IMR-90 (cell line): Measurements from ENCODE around the gene LRRFIP1. TPM values are rescaled to one million over a fixed set of nuclear protein-coding genes. Genes with fewer than 3 reads are reported as not detected.

ENCODE experiments used
- ATAC-seq: fragments of 200-7000 bp; cut with Tn5 transposase; 2 replicates; pipeline ENCODE4 v1.9.1; 2020; ENCODE audit warnings: low read depth, mild to moderate bottlenecking, moderate library complexity
- BruUV-seq: library from RNA; stranded (reverse); fragments of 400-500 nt; replicated peaks from 2 replicates; lab custom pipeline; 2021; lab: Mats Ljungman, UMichigan
- CTCF ChIA-PET: fragments of 300-600 bp; formaldehyde crosslinking; extraction: SDS; loops from one replicate; lab custom pipeline; 2021; ENCODE audit warnings: antibody characterized with exemption; lab: Yijun Ruan, JAX
- POLR2A ChIA-PET: fragments of 300-600 bp; sonication (Branson Sonifier 250); formaldehyde crosslinking; loops from one replicate; lab custom pipeline; 2022; ENCODE audit warnings: antibody characterized with exemption; ENCODE audit not compliant: unreplicated experiment; lab: Charles Lee
- DNase-seq: peaks from one replicate; pipeline ENCODE4 v3.0.0; 2013
- H2AFZ ChIP-seq: replicated peaks from 2 replicates; pipeline ENCODE3; 2013; ENCODE audit warnings: low read length, mild to moderate bottlenecking; ENCODE audit not compliant: poor library complexity
- H2AK5ac ChIP-seq: 2 replicates; pipeline ENCODE4 v1.6.1; 2013; ENCODE audit warnings: low read depth, low read length, inconsistent platforms
- H2AK9ac ChIP-seq: replicated peaks from 2 replicates; pipeline ENCODE3; 2013; ENCODE audit warnings: mild to moderate bottlenecking, low read depth, low read length, moderate library complexity; ENCODE audit not compliant: poor library complexity
- H2BK120ac ChIP-seq: 2 replicates; pipeline ENCODE4 v1.6.1; 2013; ENCODE audit warnings: low read depth, low read length, inconsistent platforms
- H2BK15ac ChIP-seq: 3 replicates; pipeline ENCODE4 v1.6.1; 2013; ENCODE audit warnings: low read depth, low read length, inconsistent platforms
- H2BK20ac ChIP-seq: 2 replicates; pipeline ENCODE4 v1.6.1; 2013; ENCODE audit warnings: low read depth, mild to moderate bottlenecking, inconsistent platforms, low read length, moderate library complexity
- H2BK5ac ChIP-seq: 2 replicates; pipeline ENCODE4 v1.6.1; 2013; ENCODE audit warnings: mild to moderate bottlenecking, low read depth, low read length, inconsistent platforms; ENCODE audit not compliant: poor library complexity, severe bottlenecking
- H3K14ac ChIP-seq: replicated peaks from 2 replicates; pipeline ENCODE4 v1.6.1; 2013; ENCODE audit warnings: low read depth, low read length, inconsistent platforms
- H3K18ac ChIP-seq: 2 replicates; pipeline ENCODE4 v1.6.1; 2013; ENCODE audit warnings: low read depth, low read length, control low read depth
- H3K23ac ChIP-seq: 2 replicates; pipeline ENCODE4 v1.6.1; 2013; ENCODE audit warnings: low read depth, low read length, inconsistent platforms
- H3K27ac ChIP-seq: 2 replicates; pipeline ENCODE4 v1.5.1; 2013; ENCODE audit warnings: mild to moderate bottlenecking, control low read depth, low read length; ENCODE audit not compliant: insufficient read depth
- H3K27me3 ChIP-seq: 2 replicates; pipeline ENCODE4 v1.6.1; 2013; ENCODE audit warnings: low read length; ENCODE audit not compliant: control insufficient read depth, insufficient read depth
- H3K36me3 ChIP-seq: 2 replicates; pipeline ENCODE4 v1.6.1; 2013; ENCODE audit warnings: low read length, mixed read lengths; ENCODE audit not compliant: control insufficient read depth, insufficient read depth
- H3K4ac ChIP-seq: 2 replicates; pipeline ENCODE4 v1.6.1; 2013; ENCODE audit warnings: low read depth, low read length, inconsistent platforms
- H3K4me1 ChIP-seq: 2 replicates; pipeline ENCODE4 v1.6.1; 2013; ENCODE audit warnings: low read length, mixed read lengths; ENCODE audit not compliant: control insufficient read depth, insufficient read depth
- H3K4me2 ChIP-seq: 2 replicates; pipeline ENCODE4 v1.6.1; 2013; ENCODE audit warnings: low read depth, mild to moderate bottlenecking, control low read depth, low read length, moderate library complexity
- H3K4me3 ChIP-seq: 2 replicates; pipeline ENCODE4 v1.5.1; 2013; ENCODE audit warnings: low read depth, mild to moderate bottlenecking, control low read depth, low read length, moderate library complexity; ENCODE audit not compliant: insufficient read depth
- H3K56ac ChIP-seq: 2 replicates; pipeline ENCODE4 v1.6.1; 2013; ENCODE audit warnings: low read length, inconsistent platforms; ENCODE audit not compliant: insufficient read depth; ENCODE audit errors: extremely low read depth
- H3K79me1 ChIP-seq, 2 experiments: 2 replicates each; pipeline ENCODE4 v1.6.1; 2013; ENCODE audit warnings: low read length in 2 of 2, inconsistent platforms in 1 of 2, low read depth in 1 of 2
- H3K9ac ChIP-seq: 2 replicates; pipeline ENCODE4 v1.6.1; 2013; ENCODE audit warnings: low read depth, low read length, control low read depth
- H3K9me1 ChIP-seq: 2 replicates; pipeline ENCODE4 v1.6.1; 2013; ENCODE audit warnings: low read length, inconsistent platforms; ENCODE audit not compliant: insufficient read depth
- H3K9me3 ChIP-seq: 2 replicates; pipeline ENCODE4 v1.6.1; 2013; ENCODE audit warnings: low read length; ENCODE audit not compliant: control insufficient read depth, insufficient read depth
- H4K20me1 ChIP-seq: 2 replicates; pipeline ENCODE4 v1.6.1; 2013; ENCODE audit warnings: low read length, inconsistent platforms; ENCODE audit not compliant: insufficient read depth
- H4K5ac ChIP-seq: 2 replicates; pipeline ENCODE4 v1.6.1; 2013; ENCODE audit warnings: mild to moderate bottlenecking, low read depth, low read length, control low read depth
- H4K8ac ChIP-seq, 2 experiments: 2 replicates each; pipeline ENCODE4 v1.6.1; 2013; ENCODE audit warnings: low read depth in 2 of 2, low read length in 2 of 2, control low read depth in 1 of 2, inconsistent platforms in 1 of 2
- H4K91ac ChIP-seq: 2 replicates; pipeline ENCODE4 v1.6.1; 2013; ENCODE audit warnings: low read depth, low read length, inconsistent platforms; ENCODE audit not compliant: insufficient read depth
- BHLHE40 ChIP-seq: fragments of 150-350 bp; IDR thresholded peaks from 2 replicates; pipeline ENCODE4 v1.6.1; 2016; ENCODE audit warnings: mild to moderate bottlenecking, low read depth, low read length
- CEBPB ChIP-seq: IDR thresholded peaks from 2 replicates; pipeline ENCODE4 v1.6.1; 2012; ENCODE audit warnings: low read depth, low read length, improper control_type of control experiment
- CHD1 ChIP-seq: IDR thresholded peaks from 2 replicates; pipeline ENCODE4 v1.6.1; 2012; ENCODE audit warnings: low read depth, low read length, improper control_type of control experiment
- CTCF ChIP-seq: conservative IDR thresholded peaks from 2 replicates; pipeline ENCODE4 v1.5.1; 2012; ENCODE audit warnings: mild to moderate bottlenecking, low read depth, low read length, improper control_type of control experiment
- ELK1 ChIP-seq: fragments of 150-350 bp; IDR thresholded peaks from 2 replicates; pipeline ENCODE4 v1.6.1; 2016; ENCODE audit warnings: low read depth, mild to moderate bottlenecking, low read length, moderate library complexity, borderline replicate concordance
- FOS ChIP-seq: fragments of 150-350 bp; IDR thresholded peaks from 2 replicates; pipeline ENCODE4 v1.6.1; 2016; ENCODE audit warnings: low read depth, low read length
- MAFK ChIP-seq: IDR thresholded peaks from 2 replicates; pipeline ENCODE4 v1.6.1; 2012; ENCODE audit warnings: low read depth, low read length, improper control_type of control experiment
- MAZ ChIP-seq: IDR thresholded peaks from 2 replicates; pipeline ENCODE4 v1.6.1; 2012; ENCODE audit warnings: low read depth, mild to moderate bottlenecking, low read length, improper control_type of control experiment, moderate library complexity, borderline replicate concordance
- MXI1 ChIP-seq: IDR thresholded peaks from 2 replicates; pipeline ENCODE4 v1.6.1; 2012; ENCODE audit warnings: low read depth, mild to moderate bottlenecking, low read length, moderate library complexity, borderline replicate concordance
- NFE2L2 ChIP-seq: fragments of 150-350 bp; IDR thresholded peaks from 2 replicates; pipeline ENCODE4 v1.6.1; 2016; ENCODE audit warnings: low read depth, mild to moderate bottlenecking, low read length
- POLR2A ChIP-seq: IDR thresholded peaks from 2 replicates; pipeline ENCODE4 v1.6.1; 2012; ENCODE audit warnings: mild to moderate bottlenecking, low read depth, low read length
- RAD21 ChIP-seq: IDR thresholded peaks from 2 replicates; pipeline ENCODE4 v1.6.1; 2012; ENCODE audit warnings: low read length, improper control_type of control experiment
- RCOR1 ChIP-seq: IDR thresholded peaks from 2 replicates; pipeline ENCODE4 v1.6.1; 2012; ENCODE audit warnings: mild to moderate bottlenecking, low read length, improper control_type of control experiment; ENCODE audit not compliant: insufficient replicate concordance
- RFX5 ChIP-seq: IDR thresholded peaks from 2 replicates; pipeline ENCODE4 v1.8.0; 2012; ENCODE audit warnings: low read depth, mild to moderate bottlenecking, low read length, moderate library complexity
- SMC3 ChIP-seq: fragments of 150-350 bp; IDR thresholded peaks from 2 replicates; pipeline ENCODE4 v1.6.1; 2016; ENCODE audit warnings: low read depth, mild to moderate bottlenecking, antibody characterized with exemption, low read length, moderate library complexity
- USF2 ChIP-seq: fragments of 150-350 bp; IDR thresholded peaks from 2 replicates; pipeline ENCODE4 v1.6.1; 2017; ENCODE audit warnings: mild to moderate bottlenecking, antibody characterized with exemption, low read length, low read depth
- WGBS, 2 experiments: methylation state at CpG; one replicate each; pipeline versions ENCODE4 v1.1.5 to v1.1.7; 2013; ENCODE audit warnings: missing lambda C conversion rate in 2 of 2; ENCODE audit not compliant: insufficient read length in 1 of 2; ENCODE audit errors: extremely low coverage in 2 of 2; 5-methylcytosine and 5-hydroxymethylcytosine counted together
- dilution Hi-C: fragments of 300-500 bp; cut with HindIII; formaldehyde crosslinking; loops from one replicate; pipeline ENCODE4 v1.14.3; 2018; ENCODE audit warnings: low sequenced_read_pairs; ENCODE audit not compliant: unreplicated experiment
- in situ Hi-C: fragments of 300-500 bp; cut with MboI; formaldehyde crosslinking; loops from 3 replicates; pipeline ENCODE4 v1.14.3; 2019; ENCODE audit warnings: low sequenced_read_pairs, inconsistent platforms, mixed read lengths
- intact Hi-C: fragments of 100-400 bp; cut with micrococcal nuclease; formaldehyde crosslinking; loops from 2 replicates; pipeline ENCODE4 v1.10.0; 2022
- polyA plus RNA-seq, 3 experiments: library from polyadenylated mRNA; depleted of rRNA; stranded (reverse); fragments of >200 nt; gene quantifications; 2 replicates each; pipeline ENCODE4 v1.2.3, GENCODE V29; 2012; ENCODE audit warnings: low replicate concordance in 1 of 3
- total RNA-seq: library from RNA; depleted of rRNA; stranded (reverse); fragments of >200 nt; gene quantifications from 2 replicates; pipeline ENCODE4 v1.2.3, GENCODE V29; 2012

The LRRFIP1 gene
- total and polyA plus RNA-seq, 2 of the 4 experiments (the other 2 are of a cell fraction), result 52.2 to 54.4 TPM

GRCh38 chr2:237594514-237594871 is 32.9 kb upstream of the LRRFIP1 start:
- BruUV-seq, result no TSS peak
- in situ Hi-C loops (loop anchor here (5.0 kb wide), 1 partner anchor 148 kb away; no protein-coding TSS in a partner anchor), dilution Hi-C loops (no loop called here)

More at GRCh38 chr2:237594514-237594871, 32.9 kb upstream of the LRRFIP1 start:
- TF ChIP-seq CHD1 (no peak), MAFK (no peak), ELK1 (no peak), SMC3 (no peak), RFX5 (no peak), NFE2L2 (no peak), USF2 (no peak), MAZ (no peak), RAD21 (no peak), MXI1 (no peak), CEBPB (no peak), BHLHE40 (no peak), FOS (no peak), POLR2A (no peak), CTCF (no peak), RCOR1 (no peak)
- ChIA-PET POLR2A (no interaction called here), CTCF (no interaction called here)
- H4K8ac ChIP-seq, result no peak overlapping the region
- no peaks in the 10 kb centered on the region for H3K79me1 ChIP-seq
- no peak overlapping the region for H3K27ac ChIP-seq
- no peak overlapping the region for H3K4me2 ChIP-seq
- DNase-seq, result peak; percentile 25
- intact Hi-C loops, result no loop called here
- peak overlapping the region; percentile 3; the same call in 1 of the 2 replicates for H3K4ac ChIP-seq
- peak overlapping the region; percentile 2; the same call in 1 of the 2 replicates for H2AK5ac ChIP-seq
- no peak overlapping the region for H3K56ac ChIP-seq
- no peaks in the 10 kb centered on the region for H4K20me1 ChIP-seq
- H3K4me3 ChIP-seq, result no peak overlapping the region
- no peak overlapping the region for H3K23ac ChIP-seq
- no peak overlapping the region for H4K91ac ChIP-seq
- no peak overlapping the region for H4K5ac ChIP-seq
- peak overlapping the region; percentile 42; the same call in 1 of the 2 replicates for H2BK120ac ChIP-seq
- 29% methylated on average over 2 of the region's 5 CpGs; no CpG with 5 or more reads in 1 of the 2 experiments for WGBS, 2 experiments
- no peak overlapping the region; the same call in 1 of the 2 replicates for H3K14ac ChIP-seq
- peaks cover 6% of the 10 kb centered on the region for H3K4me1 ChIP-seq
- no peak overlapping the region for H3K18ac ChIP-seq
- H2AFZ ChIP-seq, result peak overlapping the region; percentile 52
- H3K9me3 ChIP-seq, result no peaks in the 10 kb centered on the region
- H2BK5ac ChIP-seq, result no peak overlapping the region
- H2AK9ac ChIP-seq, result peak overlapping the region; percentile 29
- H3K9me1 ChIP-seq, result no peaks in the 10 kb centered on the region
- H3K36me3 ChIP-seq, result no peaks in the 10 kb centered on the region
- H3K9ac ChIP-seq, result no peak overlapping the region
- no peak overlapping the region for H2BK15ac ChIP-seq
- no peak overlapping the region for H2BK20ac ChIP-seq
- peak; percentile 72 for ATAC-seq
- H3K27me3 ChIP-seq, result no peaks in the 10 kb centered on the region
